Stimulated activated CD8-positive, alpha-beta memory T cell treated with anti-CD3 and anti-CD28 coated beads, Interleukin-4, amount 100 ng/mL, for 48 hours (primary cell): ENCODE results near the gene GNA14.
A peak's percentile ranks its signal among the peaks of the same experiment; 100 is the strongest.
"Not testable (repeated sequence)": the region's sequence is repeated elsewhere in the genome, so short reads cannot be mapped to it uniquely, and the experiment has no call there.

Experiments
- DNase-seq: peaks from one replicate; pipeline ENCODE4 v3.0.0-alpha.2; 2020

Gene GNA14

GRCh38 chr9:77440057-77440456 is 208.1 kb downstream of the GNA14 start:
- DNase-seq, result no peak

- DNase-seq, result no peak
Observed at GRCh38 chr9:77438653-77439052, 209.5 kb downstream of the GNA14 start.

DNA sequence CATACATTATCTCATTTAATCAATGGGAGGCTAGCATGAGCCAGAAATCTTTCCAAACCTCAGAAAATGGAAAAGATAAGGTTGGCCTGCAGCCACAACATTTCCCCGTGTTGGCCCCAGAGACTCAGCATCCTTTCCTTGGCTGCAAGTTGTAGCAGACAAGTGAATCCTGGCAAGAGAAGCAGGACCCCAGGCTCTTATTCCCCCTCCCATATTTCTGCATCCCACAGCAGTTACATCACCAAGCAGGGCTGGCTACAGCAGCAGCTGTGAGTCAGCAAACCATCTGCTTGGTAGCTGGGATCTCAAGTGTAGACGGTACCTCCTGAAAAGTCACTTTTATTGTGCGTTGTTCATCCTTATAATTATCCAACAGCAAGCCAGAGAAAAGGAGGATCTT is 212.4 kb downstream of the GNA14 start:
- DNase-seq, result no peak

DNA sequence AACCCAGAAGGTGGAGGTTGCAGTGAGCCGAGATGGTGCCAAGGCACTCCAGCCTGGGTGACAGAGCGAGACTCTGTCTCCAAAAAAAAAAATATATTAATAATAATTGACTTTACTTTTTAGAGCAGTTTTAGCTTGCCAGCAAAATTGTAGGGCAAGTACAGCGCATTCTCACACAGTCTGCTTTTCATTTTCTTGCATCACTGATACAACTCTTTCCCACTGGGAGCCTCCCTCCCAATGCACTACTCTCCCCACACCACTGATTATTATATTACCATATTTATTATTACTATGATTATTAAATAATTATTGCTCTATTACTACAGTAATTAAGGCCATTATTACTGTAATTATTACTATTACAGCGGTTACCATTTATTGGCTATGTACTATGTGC is 212.8 kb downstream of the GNA14 start:
- no peak for DNase-seq

- peak; percentile 54 for DNase-seq
Observed at GRCh38 chr9:77433675-77434445, 214.3 kb downstream of the GNA14 start.

DNA sequence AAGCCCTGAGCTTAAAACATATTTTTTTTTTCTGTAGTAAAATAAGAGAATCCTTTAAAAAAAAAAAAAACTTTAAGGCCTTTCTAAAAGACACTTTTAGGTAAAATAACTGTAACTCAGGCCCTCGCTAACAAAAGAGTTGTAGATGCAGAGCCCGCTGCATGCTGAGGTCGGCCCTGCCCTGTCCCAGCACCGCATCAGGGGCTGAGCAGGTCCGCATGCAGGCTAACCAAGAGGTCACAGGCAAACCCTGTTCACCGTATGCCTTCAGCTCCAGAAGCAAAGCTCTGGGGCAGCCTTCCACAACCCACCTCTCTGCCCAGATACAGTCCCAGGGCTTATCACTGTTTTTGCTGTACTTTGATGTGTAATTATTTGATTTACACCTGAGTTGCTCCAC is 216.1 kb downstream of the GNA14 start:
- DNase-seq, result no peak

- no peak for DNase-seq
Observed at GRCh38 chr9:77429928-77430327, 218.2 kb downstream of the GNA14 start.

DNA sequence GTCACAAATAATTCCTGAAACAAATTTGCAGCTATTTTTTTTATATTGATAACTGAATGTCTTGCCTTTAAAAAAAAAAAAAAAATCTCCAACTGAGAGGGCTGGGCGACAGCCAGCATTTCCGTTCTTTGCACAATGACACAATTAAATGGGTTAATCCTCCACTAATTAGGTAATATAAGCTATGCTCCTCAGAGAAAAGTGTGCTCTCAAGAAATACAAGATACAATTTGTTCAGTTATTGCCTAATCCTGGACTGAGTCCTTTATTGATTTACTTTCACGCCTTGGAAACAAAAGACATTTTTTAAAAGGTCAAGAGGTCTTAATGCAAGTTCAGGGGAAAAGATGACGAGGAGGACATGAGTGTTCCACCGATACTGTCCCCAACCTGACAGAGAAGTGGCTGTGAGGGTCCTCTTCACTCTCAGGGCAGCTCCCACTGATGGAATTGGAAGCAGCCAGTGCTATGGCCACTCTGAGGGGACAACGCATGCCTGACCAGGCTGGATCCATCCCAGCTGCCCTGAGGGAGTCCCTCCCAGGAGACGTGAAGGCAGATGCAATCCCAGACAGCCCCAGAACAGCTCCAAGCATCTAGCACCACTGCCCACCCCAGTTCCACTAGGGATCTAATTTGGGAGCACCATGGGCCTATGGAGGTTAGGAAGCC is 220.7 kb downstream of the GNA14 start:
- DNase-seq, result no peak

DNA sequence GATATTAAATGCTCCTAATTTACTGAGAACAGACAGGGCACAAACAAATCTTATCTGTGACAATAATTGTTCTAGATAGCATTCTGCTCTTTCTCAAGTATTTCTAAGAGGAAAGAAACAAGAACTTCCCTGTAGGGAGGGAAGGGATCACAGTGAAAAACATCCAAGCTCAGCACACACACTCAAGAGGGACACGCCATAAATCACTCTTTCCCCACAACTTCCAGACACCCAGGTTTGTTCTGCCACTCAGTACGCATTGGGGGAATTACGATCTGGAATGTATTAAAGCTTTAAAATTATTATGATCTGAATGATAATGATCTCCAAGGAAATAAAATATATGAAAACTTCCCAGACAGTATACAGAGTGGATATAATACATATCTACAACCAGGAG is 221.4 kb downstream of the GNA14 start:
- no peak for DNase-seq

DNA sequence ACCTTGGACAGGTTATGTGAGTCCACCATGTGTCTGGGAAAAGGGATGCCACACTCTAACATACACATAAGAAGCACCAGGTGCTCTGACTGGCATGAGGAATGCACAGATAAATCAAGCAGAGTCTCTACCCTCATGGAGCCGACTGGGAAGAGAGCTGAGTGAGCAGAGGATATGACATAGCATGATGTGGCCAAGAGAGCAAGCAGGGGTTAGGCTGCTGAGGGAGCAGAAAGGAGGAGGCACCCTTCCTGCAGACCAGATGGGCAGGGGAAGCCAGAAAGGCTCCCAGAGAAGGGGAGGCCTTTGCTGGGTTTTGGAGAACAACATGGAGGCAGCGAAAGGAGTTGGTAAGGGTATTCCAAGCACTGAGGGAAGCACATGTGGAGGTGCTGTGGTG is 223.1 kb downstream of the GNA14 start:
- DNase-seq, result no peak

GRCh38 chr9:77423841-77424240 is 224.3 kb downstream of the GNA14 start:
- DNase-seq, result no peak

DNA sequence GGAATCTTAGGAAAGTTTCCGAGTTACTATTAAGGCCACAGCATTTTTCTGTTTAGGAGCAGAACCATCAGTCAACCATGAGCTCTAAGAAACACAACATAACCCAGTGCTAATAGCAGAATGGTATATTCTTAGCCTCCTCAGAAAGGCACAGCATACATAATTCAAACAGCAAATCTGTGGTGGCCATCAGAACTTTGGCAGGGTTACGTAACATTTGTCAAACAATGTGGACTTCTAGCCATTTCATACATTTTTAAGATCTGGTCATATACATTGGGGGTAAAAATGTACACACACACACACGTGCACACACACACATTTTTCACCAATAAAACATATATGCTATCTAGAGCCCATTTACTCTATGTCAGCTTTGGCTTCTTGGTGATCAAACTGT is 225.2 kb downstream of the GNA14 start:
- no peak for DNase-seq

DNA sequence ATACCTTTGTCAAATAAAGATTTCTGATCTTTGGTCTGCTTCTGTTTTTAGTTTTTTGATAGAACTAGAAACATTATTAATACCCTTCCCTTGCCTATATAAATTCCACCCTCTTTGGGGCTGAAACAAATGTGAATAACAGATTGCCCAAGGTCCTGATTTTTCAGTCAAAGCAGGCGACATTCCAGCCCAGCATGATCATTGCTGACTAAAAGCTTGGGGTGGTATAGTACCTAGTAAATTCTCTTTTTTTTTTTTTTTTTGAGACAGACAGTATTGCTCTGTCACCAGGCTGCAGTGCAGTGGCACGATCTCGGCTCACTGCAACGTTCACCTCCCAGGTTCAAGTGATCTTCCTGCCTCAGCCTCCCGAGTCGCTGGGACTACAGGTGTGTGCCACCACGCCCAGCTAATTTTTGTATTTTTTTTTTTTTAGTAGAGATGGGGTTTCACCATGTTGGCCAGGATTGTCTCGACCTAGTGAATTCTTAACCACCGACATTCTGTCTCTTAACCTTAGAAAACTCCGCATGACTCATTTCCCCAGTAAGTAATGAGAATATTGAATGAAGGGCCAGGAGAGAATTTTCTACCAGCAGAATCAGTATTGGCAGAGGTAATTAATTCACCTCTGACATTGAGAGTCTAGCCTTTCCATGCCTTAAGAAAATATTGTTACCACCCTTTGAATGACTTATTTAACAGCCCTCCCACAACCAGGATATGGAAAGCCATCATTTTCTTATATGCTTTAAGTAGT is 226.4 kb downstream of the GNA14 start:
- DNase-seq, result no peak

GRCh38 chr9:77420641-77421040 is 227.5 kb downstream of the GNA14 start:
- DNase-seq, result no peak

DNA sequence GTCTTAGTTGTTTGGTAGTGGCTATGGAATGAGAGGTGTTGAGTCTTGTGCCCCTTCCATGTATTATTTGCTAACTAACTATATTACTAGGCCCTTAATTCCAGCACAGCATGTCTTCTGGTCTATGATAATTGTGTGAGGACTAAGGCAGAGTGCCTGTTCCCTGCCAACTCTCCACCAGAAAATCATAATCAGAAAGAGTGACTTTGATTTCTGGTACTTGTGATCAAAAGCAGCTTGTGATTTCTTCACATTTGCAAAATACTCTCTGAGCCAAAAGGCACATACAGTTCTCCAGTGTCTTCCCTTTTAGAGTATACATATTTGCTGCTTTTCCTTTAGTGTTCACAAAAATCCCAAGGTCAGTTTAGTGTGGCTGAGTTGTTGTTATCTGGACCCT is 229.9 kb downstream of the GNA14 start:
- no peak for DNase-seq

- no peak for DNase-seq
Observed at GRCh38 chr9:77417566-77417965, 230.6 kb downstream of the GNA14 start.

GRCh38 chr9:77408521-77408920 is 239.6 kb downstream of the GNA14 start:
- not testable (repeated sequence) for DNase-seq

GRCh38 chr9:77403239-77403638 is 244.9 kb downstream of the GNA14 start:
- no peak for DNase-seq

DNA sequence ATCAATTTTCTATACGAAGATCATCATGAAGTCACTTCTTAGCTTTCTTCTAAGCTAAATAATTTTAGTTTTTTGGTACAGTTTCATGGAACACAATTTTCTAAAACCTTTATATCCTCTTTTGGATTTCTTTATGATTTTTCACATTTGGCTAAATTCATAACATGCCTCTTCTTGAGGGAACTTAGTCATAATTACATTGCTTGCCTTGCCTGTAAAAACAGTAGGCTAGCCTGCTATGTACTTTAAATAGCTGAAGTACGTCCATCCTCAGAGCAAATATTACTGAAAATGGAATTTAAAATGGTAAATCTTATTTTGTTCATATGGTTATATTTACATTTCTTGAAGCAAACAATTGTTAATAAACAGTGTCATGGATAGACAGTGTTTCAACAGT is 245.8 kb downstream of the GNA14 start:
- no peak for DNase-seq

GRCh38 chr9:77399964-77400363 is 248.2 kb downstream of the GNA14 start:
- no peak for DNase-seq

- DNase-seq, result not testable (repeated sequence)
Observed at GRCh38 chr9:77398581-77398980, 249.5 kb downstream of the GNA14 start.

DNA sequence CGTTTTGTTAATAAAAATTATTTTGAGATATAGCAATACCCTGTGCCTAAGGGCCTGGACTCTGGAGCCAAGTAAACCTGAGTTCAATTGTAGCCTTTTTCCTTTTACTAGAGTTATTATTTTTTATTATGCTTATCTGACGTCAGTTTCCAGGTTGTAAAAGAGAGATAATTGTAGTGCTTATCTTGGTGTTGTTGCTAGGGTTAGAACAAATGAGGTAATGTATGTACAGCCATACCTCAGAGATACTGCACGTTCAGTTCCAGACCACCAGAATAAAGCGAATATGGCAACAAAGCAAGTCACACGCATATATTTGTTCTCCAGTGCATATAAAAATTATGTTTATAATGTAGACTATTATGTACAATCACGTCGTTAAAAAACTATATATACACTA is 255.8 kb downstream of the GNA14 start:
- DNase-seq, result no peak

DNA sequence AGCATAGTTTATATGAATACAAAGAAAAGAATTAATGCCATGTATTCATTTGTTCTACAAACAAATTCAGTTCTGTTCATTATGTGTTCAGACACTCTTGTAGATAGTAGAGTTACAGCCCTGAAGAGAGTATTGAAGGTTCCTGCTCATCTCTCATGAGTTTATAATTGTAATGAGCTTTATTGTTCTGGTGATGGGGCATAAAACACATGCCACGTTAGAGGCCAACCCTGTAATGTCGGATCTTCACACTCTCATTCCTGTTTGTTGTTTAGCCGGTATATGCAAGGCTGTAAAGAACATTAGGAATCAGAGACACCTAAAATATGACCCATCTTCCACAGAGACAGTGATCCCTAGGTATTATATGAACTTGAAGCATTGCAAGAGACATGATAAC is 256.3 kb downstream of the GNA14 start:
- DNase-seq, result no peak

DNA sequence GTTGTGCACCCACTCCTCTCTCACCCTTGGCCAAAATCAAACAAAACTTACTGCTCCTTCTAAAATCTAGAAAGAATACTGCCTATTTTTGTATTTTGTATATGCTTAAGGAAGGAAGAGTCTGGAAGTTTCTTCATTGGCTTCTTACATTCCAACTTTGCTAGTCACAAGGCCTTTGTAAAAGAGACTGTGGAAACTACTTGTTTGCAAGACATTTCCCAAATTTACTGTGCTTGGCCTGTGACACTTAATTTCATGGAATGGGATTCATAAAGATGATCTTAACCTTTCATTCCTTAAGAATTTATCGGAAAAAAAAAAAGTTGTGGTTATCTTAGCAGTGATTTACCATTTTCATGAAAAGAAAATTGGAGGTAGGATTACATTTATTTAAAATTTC is 261.9 kb downstream of the GNA14 start:
- DNase-seq, result no peak
